CD4-positive, alpha-beta T cell treated with Interleukin-1 beta for 1 hour (primary cell): ENCODE results near the gene CDC42BPB.
"Not testable (repeated sequence)": the region's sequence is repeated elsewhere in the genome, so short reads cannot be mapped to it uniquely, and the experiment has no call there.

Source experiments
- DNase-seq, 2 donors: peaks; one replicate each; pipeline ENCODE4 v3.0.0-alpha.2; 2020 to 2022

The CDC42BPB gene

GRCh38 chr14:103041464-103041863, 15.9 kb downstream of the CDC42BPB start:
- no peak for DNase-seq

DNA sequence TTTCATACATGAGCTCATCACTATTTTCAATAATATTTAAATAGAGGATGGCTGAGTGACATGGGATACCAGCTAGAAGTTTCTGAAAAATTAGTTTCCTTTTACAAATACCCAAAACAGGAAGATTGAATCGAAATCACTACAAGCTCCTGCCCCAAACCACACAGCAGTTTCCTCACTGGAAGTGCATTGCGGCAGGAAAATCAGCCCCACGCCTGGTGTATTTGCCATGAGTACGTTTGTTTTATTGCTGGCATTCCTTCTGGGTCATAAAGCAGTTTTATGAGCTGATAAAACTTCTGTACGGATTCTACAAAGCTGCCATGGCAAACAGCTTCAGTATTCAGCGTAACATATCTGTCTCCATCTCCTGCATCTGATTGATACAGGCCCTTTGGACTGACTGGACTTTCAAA, 23.7 kb downstream of the CDC42BPB start:
- no peak for DNase-seq

GRCh38 chr14:103031956-103032355, 25.4 kb downstream of the CDC42BPB start:
- no peak for DNase-seq

- DNase-seq: no peak
Measured at GRCh38 chr14:103031566-103031911, 25.8 kb downstream of the CDC42BPB start.

DNA sequence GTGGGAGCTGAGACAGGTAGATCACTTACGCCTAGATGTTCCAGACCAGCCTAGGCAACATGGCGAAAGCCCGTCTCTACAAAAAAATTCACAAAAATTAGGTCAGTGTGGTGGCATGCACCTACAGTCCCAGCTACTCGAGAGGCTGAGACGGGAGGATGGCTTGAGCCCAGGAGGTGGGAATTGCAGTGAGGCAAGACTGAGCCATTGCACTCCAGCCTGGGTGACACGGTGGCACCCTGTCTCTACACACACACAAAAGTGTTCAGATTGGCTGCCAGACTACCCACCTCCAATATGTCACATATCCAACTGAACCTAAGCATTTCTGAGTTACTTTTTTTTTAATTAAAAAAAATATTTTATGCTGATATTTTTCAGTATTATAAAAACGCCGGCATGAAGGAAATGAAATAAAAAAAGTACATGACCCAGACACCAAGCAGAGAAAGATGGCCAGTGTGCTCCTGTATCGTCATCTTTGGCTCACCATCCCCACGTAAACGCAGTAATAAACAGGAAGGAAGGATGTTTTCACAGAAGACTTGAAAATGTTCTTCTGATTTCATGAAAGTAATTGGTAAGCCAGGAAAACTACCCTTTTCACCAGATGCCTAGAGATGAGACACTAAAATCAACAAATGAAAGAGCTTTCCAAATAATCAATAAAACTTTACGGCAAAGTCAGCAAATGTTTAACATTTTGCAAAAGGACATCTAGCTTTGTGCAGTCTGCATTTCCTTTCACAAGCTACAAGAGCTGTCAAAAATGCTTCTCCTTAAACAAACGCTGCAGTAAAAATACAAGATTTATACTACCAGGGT, 26.4 kb downstream of the CDC42BPB start:
- DNase-seq: no peak

GRCh38 chr14:103029936-103030335, 27.4 kb downstream of the CDC42BPB start:
- no peak for DNase-seq

DNA sequence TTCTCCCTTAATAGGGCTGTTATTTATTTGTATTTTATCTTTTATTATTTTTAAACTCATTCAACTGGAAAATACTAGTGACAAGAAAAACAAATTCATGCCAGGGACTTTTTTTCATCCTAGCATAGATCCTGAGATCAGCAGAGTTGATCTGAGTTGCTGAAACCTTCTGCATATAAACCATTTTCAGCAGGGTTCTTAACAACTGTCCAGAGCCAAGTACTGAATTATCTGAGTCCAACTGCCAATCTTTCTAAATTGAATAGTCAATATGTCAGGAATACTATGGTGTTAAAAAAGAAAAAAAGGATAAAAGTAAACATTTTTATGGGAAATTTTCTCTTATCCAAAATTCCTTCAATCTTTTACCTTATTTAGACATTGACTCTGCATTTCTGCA, 28.6 kb downstream of the CDC42BPB start:
- DNase-seq: no peak

GRCh38 chr14:103028161-103028767, 29.1 kb downstream of the CDC42BPB start:
- DNase-seq: no peak

DNA sequence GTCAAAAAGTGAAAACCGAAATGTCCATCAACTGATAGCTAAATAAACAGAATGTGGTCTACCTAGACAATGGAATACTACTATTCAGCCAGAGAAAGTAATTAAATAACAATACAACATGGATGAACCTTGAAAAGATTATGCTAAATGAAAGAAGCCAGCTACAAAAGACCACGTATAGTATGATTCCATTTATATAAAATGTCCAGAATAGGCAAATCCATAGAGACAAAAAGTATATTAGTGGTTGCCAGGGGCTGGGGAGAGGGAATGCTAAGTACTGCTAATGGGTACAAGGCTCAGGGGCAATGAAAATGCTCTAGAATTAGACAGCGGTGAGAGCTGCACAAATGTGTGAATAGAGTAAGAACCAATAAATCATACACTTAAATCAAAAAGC, 29.9 kb downstream of the CDC42BPB start:
- no peak for DNase-seq

- DNase-seq: no peak
Measured at GRCh38 chr14:103026988-103027387, 30.4 kb downstream of the CDC42BPB start.

- not testable (repeated sequence) for DNase-seq
Measured at GRCh38 chr14:103026196-103026595, 31.2 kb downstream of the CDC42BPB start.

DNA sequence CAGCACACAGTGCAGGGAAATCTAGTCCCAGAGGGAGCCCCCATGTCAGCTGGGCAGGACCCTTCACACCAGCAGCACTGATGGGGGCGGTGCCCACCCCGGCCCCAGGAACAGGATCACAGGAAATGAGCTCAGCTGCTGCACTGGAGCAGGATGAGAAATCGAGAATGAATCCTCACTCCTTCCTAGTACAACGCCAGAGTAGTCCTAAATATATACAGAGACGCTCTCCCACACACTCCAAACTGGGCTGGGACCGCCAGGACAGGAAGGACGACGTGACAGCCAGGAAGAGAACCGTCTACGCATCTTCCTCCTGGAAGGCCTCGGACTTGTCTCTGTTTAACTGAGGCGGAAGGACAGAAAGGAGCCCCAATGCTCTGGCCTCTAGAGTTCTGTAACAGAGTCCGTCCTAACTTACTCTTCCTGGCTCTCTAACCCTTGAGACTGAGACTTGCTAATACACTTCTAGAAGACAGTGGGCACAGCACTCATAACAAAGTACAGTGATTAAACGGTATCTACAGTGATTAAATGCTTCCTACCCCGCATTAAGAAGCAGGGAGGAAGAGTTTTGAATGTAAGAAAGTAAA, 33.4 kb downstream of the CDC42BPB start:
- DNase-seq: no peak

DNA sequence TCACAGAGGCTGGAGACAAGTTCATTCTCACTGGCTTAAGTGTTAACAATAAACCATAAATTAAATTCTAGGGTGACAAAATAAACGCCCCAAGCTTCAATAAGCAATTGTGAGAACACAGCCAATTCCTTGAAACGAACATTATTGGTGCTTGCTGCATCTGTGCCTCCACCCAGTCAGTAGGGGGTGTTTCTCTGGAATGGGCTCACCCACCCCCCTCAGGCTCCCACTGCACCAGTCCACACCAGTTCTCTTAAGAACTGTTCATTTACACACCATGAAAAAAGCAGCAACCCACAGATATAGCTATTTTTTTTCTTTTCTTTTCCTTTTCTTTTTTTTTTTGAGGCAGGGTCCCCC, 34.7 kb downstream of the CDC42BPB start:
- DNase-seq: no peak

GRCh38 chr14:103022002-103022684, 35.2 kb downstream of the CDC42BPB start:
- DNase-seq: no peak

DNA sequence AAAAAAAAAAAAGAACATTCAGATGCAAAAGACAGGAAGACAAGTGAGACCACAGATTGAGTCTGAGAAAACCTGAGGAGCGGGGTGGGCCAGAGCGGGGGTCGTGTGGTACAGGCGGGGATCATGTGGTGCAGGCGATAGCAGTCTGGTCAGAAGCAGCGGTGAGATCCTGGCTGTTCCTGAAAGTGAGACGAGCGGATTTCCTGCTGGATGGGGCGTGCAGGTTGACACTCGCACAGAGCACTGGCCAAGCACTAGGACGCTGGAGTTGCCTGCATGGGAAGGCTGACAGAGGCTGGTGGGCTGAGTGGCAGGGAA, 35.7 kb downstream of the CDC42BPB start:
- no peak for DNase-seq

DNA sequence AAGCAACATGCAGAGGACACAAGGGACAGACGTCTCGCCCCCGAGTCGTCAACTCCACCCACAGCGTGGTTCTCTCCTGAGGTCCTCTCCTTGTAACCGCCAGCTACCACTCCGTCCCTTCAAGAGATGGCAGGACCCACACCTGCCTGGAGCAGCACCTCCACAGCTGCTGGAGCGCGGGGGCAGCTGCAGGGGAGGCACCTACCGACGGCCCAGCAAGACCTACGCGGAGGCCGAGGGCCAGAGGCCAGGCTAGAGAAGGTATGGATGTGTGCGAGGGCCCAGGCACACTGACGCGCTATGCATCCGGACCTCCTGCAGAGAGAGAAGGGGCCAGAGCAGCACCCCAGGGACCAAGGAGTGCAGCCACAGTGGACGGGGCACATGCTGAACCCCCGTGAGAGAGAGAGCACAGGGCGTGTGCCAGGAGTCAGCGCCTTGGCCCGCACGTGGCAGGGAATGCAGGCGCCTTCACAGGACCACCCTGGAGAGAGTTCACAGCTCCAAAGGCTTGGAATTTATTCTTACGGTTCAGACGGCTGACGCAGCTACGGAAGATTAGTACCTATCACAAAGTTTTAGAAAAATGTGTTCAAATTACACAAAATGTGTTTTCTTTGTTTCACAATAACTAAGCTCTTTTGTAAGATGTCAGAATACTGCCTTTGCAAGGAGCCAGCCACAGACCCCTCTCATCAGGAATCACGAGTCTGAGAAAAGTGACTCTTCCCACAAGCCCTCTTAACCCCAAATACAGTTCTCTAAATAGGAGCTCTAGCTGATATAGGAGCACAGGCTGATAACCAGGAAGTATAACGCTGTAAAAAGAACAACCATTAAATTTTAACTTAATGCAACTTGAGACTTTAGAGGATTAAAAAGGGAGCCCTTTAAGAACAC, 36.8 kb downstream of the CDC42BPB start:
- DNase-seq: no peak

DNA sequence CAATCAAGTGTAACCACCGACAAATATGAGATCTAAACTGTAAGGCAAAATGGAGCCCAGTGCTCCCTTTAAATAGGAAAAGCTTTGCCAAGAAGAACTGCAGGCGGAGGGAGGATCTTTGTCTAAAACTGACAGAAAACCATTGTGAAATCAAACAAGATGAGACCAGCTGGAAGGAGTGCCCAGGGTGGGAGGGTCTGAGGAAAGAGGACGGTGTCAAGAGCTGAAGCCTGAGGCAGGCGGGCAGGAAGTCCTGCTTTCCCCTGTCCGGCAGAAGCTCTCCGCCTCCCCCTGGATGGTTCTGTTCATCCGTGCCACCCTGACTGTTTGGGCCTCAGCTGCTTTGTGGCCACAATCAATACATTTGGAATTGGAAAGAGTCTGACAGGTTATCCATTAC, 37.5 kb downstream of the CDC42BPB start:
- no peak for DNase-seq

GRCh38 chr14:103019236-103019635, 38.1 kb downstream of the CDC42BPB start:
- DNase-seq: no peak

- no peak for DNase-seq
Measured at GRCh38 chr14:103016594-103016993, 40.8 kb downstream of the CDC42BPB start.

GRCh38 chr14:103016071-103016470, 41.3 kb downstream of the CDC42BPB start:
- DNase-seq: no peak

- no peak for DNase-seq
Measured at GRCh38 chr14:103015426-103015825, 41.9 kb downstream of the CDC42BPB start.

DNA sequence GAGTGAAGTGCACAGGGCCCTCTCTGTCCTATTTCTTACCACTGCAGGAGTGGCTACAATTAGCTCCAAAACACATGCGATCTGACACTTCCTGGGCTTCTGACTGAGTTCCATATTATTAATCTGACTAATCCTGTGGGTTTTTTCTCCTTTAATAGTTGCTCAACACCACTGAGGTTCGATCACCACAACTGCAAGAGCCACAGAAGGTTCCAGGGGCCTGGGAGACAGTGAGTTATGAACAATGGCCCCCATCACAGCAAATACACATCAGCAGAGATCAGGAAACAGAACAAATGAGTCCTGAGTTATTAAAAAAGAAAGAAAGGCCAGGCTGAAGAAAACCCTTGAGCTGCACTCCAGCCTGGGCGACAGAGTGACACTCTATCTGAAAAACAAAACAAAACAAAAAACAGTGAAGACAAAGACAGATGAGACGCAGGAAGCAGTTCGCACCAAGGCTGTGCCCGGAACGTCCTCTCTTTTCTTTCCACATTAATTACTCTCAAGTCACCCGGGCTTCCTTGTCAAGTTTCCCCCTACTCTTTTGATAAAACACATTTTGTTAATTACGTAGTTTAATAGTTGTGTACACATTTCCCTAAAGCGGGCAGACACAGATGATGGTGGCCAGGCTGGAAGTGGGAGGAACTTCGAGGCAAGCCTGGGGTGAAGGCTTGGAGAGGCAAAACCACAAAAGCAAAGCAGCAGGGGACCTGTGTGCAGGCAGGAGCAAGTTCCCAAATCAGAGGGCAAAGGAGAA, 42.7 kb downstream of the CDC42BPB start:
- no peak for DNase-seq
